Keratinocyte (primary cell): ENCODE results near the gene ARL15. TPM values are rescaled to one million over a fixed set of nuclear protein-coding genes. Genes with fewer than 3 reads are reported as not detected.

Experiments
- DNase-seq: peaks from one replicate; pipeline ENCODE4 v3.0.0-alpha.2; 2011; ENCODE audit warnings: low read depth, missing footprints, low spot score
- FAIRE-seq: peaks from 2 replicates; lab custom pipeline; 2011; peaks lifted over from hg19 to GRCh38; lab: Jason Lieb, UNC
- H2AFZ ChIP-seq: 2 replicates; pipeline ENCODE4 v1.6.0; 2012; ENCODE audit warnings: low read length, control low read depth, inconsistent platforms; ENCODE audit not compliant: control insufficient read depth
- H3K27ac ChIP-seq: 2 replicates; pipeline ENCODE4 v1.5.1; 2011; ENCODE audit warnings: low read length; ENCODE audit not compliant: control insufficient read depth, insufficient read depth
- H3K27me3 ChIP-seq: 3 replicates; pipeline ENCODE4 v1.6.0; 2011; ENCODE audit warnings: low read length; ENCODE audit not compliant: control insufficient read depth, insufficient read depth; ENCODE audit errors: extremely low read depth
- H3K36me3 ChIP-seq, 2 experiments: 2 replicates in 1 of 2; 3 replicates in 1 of 2; pipeline ENCODE4 v1.5.1; 2011; ENCODE audit warnings: low read length in 2 of 2, mild to moderate bottlenecking in 1 of 2; ENCODE audit not compliant: control insufficient read depth in 2 of 2, insufficient read depth in 2 of 2; ENCODE audit errors: extremely low read depth in 1 of 2
- H3K4me1 ChIP-seq: 3 replicates; pipeline ENCODE4 v1.5.1; 2011; ENCODE audit warnings: low read length; ENCODE audit not compliant: control insufficient read depth, insufficient read depth; ENCODE audit errors: extremely low read depth
- H3K4me2 ChIP-seq: 3 replicates; pipeline ENCODE4 v1.6.0; 2011; ENCODE audit warnings: low read depth, low read length; ENCODE audit not compliant: control insufficient read depth, insufficient read depth; ENCODE audit errors: extremely low read depth
- H3K4me3 ChIP-seq, 3 experiments: fragments of 200-600 bp in 1 of 3; sonication (generic) in 1 of 3; 2 replicates in 2 of 3; 3 replicates in 1 of 3; pipeline ENCODE4 v1.5.1; 2011 to 2016; ENCODE audit warnings: low read length in 3 of 3, mild to moderate bottlenecking in 3 of 3, control low read depth in 2 of 3, inconsistent platforms in 1 of 3, low read depth in 1 of 3, mixed read lengths in 1 of 3, mixed run types in 1 of 3, moderate library complexity in 1 of 3; ENCODE audit not compliant: control insufficient read depth in 2 of 3, insufficient read depth in 2 of 3; ENCODE audit errors: extremely low read depth in 1 of 3
- H3K79me2 ChIP-seq: 2 replicates; pipeline ENCODE4 v1.6.0; 2012; ENCODE audit warnings: low read length; ENCODE audit not compliant: control insufficient read depth, insufficient read depth
- H3K9ac ChIP-seq: 3 replicates; pipeline ENCODE4 v1.6.0; 2011; ENCODE audit warnings: low read length; ENCODE audit not compliant: control insufficient read depth, insufficient read depth; ENCODE audit errors: extremely low read depth
- H3K9me1 ChIP-seq: 3 replicates; pipeline ENCODE4 v1.6.0; 2011; ENCODE audit warnings: low read length; ENCODE audit not compliant: control insufficient read depth, insufficient read depth; ENCODE audit errors: extremely low read depth
- H3K9me3 ChIP-seq: 2 replicates; pipeline ENCODE4 v1.5.1; 2012; ENCODE audit warnings: low read depth, low read length; ENCODE audit not compliant: control insufficient read depth
- H4K20me1 ChIP-seq: 3 replicates; pipeline ENCODE4 v1.6.0; 2011; ENCODE audit warnings: low read length; ENCODE audit not compliant: control insufficient read depth, insufficient read depth; ENCODE audit errors: extremely low read depth
- EZH2 ChIP-seq: IDR thresholded peaks from one replicate; pipeline ENCODE4 v1.6.1; 2012; ENCODE audit warnings: inconsistent platforms, mild to moderate bottlenecking, low read length, moderate library complexity
- dilution Hi-C: fragments of 300-500 bp; cut with MboI; formaldehyde crosslinking; loops from one replicate; pipeline ENCODE4 v1.7.0; 2020; ENCODE audit warnings: low sequenced_read_pairs; ENCODE audit not compliant: extremely low pct_ligation_motif_present
- polyA plus RNA-seq, 5 experiments: library from polyadenylated mRNA; depleted of rRNA in 3 of 5; stranded (reverse) in 3 of 5; stranded (forward) in 1 of 5; unstranded in 1 of 5; fragments of >200 nt; gene quantifications; 1 replicate in 1 of 5; 2 replicates in 3 of 5; 3 replicates in 1 of 5; pipeline versions ENCODE4 v1.2.1 to v1.2.3, GENCODE V29; 2011 to 2012; ENCODE audit warnings: missing spikeins in 2 of 5, low read depth in 1 of 5, low replicate concordance in 1 of 5
- TF ChIP-seq, protein P1 (sequence below), 3 experiments: IDR thresholded peaks in 1 of 3; conservative IDR thresholded peaks in 1 of 3; optimal IDR thresholded peaks in 1 of 3; 2 replicates in 2 of 3; 3 replicates in 1 of 3; pipeline versions ENCODE3 to v1.5.1; 2011; ENCODE audit warnings: low read length in 3 of 3, mild to moderate bottlenecking in 3 of 3, moderate library complexity in 2 of 3, control low read depth in 1 of 3, inconsistent platforms in 1 of 3; ENCODE audit not compliant: insufficient read depth in 2 of 3; ENCODE audit errors: extremely low read depth in 1 of 3

The ARL15 gene
- polyA plus RNA-seq, 1 donor (not counting 4 experiments of a cell fraction or from before 2014, with no cell fraction given), result 19.7 TPM

DNA sequence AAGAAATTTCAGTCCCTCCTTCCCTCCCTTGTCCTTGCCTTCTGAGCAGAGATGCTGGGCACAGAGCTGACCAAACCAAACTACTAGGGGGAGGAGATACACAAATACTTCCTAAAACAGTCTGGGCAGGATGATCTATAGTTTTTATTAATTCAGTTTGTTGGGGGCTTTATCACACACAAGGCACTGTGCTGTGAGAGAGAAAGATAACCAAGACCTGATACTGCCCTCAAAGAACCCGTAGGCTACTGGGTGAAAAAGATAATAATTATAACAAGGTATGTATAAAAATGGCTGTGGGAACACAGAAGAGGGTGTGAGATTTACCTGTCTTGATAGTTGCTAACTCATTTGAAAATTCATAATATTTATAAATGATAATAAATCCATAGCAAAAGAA, 395.3 kb downstream of the ARL15 start:
- DNase-seq (no peak), FAIRE-seq (no peak)
- Histone ChIP-seq H3K27me3 (no peaks in the 10 kb centered on the region), H3K9ac (no peak overlapping the region), H3K4me2 (no peak overlapping the region), H3K9me1 (no peaks in the 10 kb centered on the region), H3K27ac (no peak overlapping the region), H2AFZ (no peak overlapping the region), H4K20me1 (no peaks in the 10 kb centered on the region), H3K4me1 (peaks cover 6% of the 10 kb centered on the region), H3K36me3 (no peaks in the 10 kb centered on the region), H3K79me2 (no peaks in the 10 kb centered on the region), H3K9me3 (no peaks in the 10 kb centered on the region), H3K4me3 (no peak overlapping the region)
- dilution Hi-C loops, result no loop called here
- TF ChIP-seq, protein P1, sequence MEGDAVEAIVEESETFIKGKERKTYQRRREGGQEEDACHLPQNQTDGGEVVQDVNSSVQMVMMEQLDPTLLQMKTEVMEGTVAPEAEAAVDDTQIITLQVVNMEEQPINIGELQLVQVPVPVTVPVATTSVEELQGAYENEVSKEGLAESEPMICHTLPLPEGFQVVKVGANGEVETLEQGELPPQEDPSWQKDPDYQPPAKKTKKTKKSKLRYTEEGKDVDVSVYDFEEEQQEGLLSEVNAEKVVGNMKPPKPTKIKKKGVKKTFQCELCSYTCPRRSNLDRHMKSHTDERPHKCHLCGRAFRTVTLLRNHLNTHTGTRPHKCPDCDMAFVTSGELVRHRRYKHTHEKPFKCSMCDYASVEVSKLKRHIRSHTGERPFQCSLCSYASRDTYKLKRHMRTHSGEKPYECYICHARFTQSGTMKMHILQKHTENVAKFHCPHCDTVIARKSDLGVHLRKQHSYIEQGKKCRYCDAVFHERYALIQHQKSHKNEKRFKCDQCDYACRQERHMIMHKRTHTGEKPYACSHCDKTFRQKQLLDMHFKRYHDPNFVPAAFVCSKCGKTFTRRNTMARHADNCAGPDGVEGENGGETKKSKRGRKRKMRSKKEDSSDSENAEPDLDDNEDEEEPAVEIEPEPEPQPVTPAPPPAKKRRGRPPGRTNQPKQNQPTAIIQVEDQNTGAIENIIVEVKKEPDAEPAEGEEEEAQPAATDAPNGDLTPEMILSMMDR (optimal IDR thresholded peaks at IDR 0.05 in 1 of 3, IDR thresholded peaks at IDR 0.05 in 1 of 3, conservative IDR thresholded peaks at IDR 0.05 in 1 of 3; ENCODE audit: extremely low read depth in 1 of 3, insufficient read depth in 2 of 3, low read length in 3 of 3), result no peak
- TF ChIP-seq EZH2, result no peak

DNA sequence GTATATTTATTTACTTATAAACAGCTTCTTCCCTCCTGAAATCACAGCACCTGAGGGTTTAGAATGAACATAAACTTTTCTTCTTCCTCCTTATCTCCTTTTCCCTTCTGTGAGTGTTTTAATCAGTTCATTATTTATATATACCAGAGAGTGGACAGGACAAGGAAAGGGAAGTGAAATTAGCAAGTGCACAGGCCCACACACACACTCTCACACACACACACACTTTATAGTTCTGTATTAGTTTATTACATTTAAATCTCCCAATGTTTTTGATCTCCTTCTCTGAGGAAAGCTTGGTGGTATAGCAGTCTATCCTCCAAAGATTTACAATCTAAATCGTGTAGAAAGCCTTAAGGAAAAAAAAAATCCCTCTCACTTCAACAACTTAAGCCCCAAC, 396.4 kb downstream of the ARL15 start:
- Histone ChIP-seq H2AFZ (no peak overlapping the region), H3K4me2 (no peak overlapping the region), H3K36me3 (no peaks in the 10 kb centered on the region), H3K27ac (no peak overlapping the region), H3K79me2 (no peaks in the 10 kb centered on the region), H3K9me1 (no peaks in the 10 kb centered on the region), H3K4me1 (peaks cover 7% of the 10 kb centered on the region), H4K20me1 (no peaks in the 10 kb centered on the region), H3K9me3 (no peaks in the 10 kb centered on the region), H3K4me3 (no peak overlapping the region), H3K27me3 (no peaks in the 10 kb centered on the region), H3K9ac (no peak overlapping the region)
- DNase-seq, result no peak
- FAIRE-seq, result no peak
- dilution Hi-C loops, result no loop called here
- TF ChIP-seq, protein P1 (optimal IDR thresholded peaks at IDR 0.05 in 1 of 3, IDR thresholded peaks at IDR 0.05 in 1 of 3, conservative IDR thresholded peaks at IDR 0.05 in 1 of 3; ENCODE audit: extremely low read depth in 1 of 3, insufficient read depth in 2 of 3, low read length in 3 of 3), result no peak
